CD4-positive, alpha-beta T cell treated with Interleukin-2 at 100 ng/mL for 4 hours (primary cell): Measurements from ENCODE around the gene SFXN1.
A peak's percentile ranks its signal among the peaks of the same experiment; 100 is the strongest.

Source experiments
- DNase-seq: peaks from one replicate; pipeline ENCODE4 v3.0.0-alpha.2; 2020; ENCODE audit warnings: low spot score

The SFXN1 gene

GRCh38 chr5:175466700-175467318 lies 11.6 kb upstream of the SFXN1 start:
- no peak for DNase-seq

GRCh38 chr5:175467983-175468690 lies 10.2 kb upstream of the SFXN1 start:
- DNase-seq, result no peak

DNA sequence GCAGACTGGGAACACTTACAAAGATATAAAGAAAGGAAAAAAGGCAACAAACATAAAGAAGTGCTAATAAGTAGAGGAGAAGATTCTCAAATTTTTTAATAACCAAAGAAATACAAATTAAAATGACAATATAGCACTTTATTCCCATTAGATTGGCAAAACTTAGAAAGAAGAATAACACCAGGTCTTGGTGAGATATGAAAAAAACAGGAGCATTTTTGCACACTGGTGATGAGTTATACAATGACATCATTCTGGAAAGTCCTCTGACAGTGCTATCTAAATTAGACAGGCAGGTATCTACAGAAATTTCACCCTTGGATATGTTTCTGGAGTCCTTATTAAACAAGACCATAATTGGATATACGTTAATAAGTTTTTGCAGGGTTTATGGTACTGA lies 9.5 kb upstream of the SFXN1 start:
- DNase-seq, result no peak

GRCh38 chr5:175469916-175470315 lies 8.4 kb upstream of the SFXN1 start:
- no peak for DNase-seq

- DNase-seq, result no peak
These were observed 7.6 kb upstream of the SFXN1 start for GRCh38 chr5:175470781-175471180.

DNA sequence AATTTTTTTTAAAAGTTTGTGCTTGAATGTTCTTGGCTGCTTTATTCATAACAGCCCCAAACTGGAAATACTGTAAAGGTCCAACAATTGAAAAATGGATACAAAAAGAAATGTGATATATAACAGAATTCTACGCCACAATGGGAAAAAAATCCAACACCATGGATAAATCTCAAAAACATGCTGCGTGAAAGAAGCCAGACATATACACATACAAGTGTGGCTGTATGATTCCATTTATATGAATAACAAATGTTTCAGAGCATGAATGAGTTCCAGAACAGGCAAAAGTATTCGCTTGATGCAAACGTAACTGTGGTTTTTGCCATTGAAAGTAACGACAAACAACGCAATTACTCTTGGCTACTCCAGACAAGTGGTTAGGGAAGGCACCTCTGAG lies 7.2 kb upstream of the SFXN1 start:
- DNase-seq, result no peak

DNA sequence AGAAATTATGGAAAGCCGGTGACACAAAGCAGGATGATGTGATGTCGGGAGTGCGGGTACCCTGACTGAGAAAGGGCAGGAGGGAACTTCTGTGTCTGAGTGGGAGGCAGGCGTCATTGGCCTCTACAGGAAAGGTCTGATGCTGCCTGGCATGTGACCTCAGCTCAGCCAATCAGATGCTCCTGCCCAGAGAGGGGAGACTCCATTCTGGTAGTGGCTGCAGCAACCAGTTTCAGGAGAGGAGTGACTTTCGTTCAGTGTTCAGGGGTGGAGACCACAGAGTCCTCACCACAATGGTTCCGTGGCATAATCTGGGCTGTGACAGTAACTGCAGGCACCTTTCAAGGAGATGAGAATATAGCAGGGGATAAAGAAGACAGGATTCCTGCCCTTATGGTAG lies 6.7 kb upstream of the SFXN1 start:
- no peak for DNase-seq

GRCh38 chr5:175472378-175472777 lies 6.0 kb upstream of the SFXN1 start:
- no peak for DNase-seq

GRCh38 chr5:175475248-175475647 lies 3.1 kb upstream of the SFXN1 start:
- DNase-seq, result no peak

- no peak for DNase-seq
These were observed 920 bp upstream of the SFXN1 start for GRCh38 chr5:175477440-175477839.

- no peak for DNase-seq
These were observed 364 bp upstream of the SFXN1 start for GRCh38 chr5:175478008-175478383.

DNA sequence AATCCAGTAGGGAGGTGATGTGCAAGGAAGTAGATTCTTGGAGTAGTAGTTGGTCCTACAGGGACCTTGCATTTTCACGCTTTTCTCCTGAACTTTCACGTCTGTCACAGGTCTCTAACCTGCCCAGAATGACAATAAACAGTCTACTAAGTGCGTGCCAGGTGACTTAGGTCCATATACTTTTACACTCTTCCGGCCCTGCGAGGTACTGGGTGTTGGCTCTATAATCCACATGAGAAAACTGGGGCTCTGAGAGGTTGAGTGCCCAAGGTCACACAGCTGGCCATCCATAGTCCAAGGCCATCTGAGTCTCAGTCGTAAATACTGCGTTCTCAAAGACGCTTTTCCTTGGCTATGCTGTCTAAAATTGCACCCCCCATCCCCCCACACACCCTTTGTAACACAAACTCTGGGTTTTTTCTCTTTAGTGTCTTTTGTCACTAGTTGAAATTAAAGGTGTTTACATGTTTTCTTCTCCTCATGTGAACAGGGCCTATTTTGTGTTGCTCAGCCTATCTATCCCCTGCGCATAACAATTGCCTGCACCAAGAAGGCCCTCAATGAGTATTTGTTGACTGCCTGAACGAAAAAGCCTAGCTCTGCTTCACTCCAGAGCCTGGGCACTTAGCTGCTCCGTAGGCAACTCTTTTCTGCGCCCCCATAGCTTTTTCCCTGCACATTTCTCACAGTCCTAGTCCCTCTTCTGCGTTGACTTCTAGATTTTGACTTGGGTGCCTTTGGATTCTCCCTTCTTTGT lies 943 bp downstream of the SFXN1 start:
- peak; percentile 4 for DNase-seq

GRCh38 chr5:175483337-175483736 lies 5.0 kb downstream of the SFXN1 start:
- no peak for DNase-seq

GRCh38 chr5:175484322-175484721 lies 6.0 kb downstream of the SFXN1 start:
- DNase-seq, result no peak

DNA sequence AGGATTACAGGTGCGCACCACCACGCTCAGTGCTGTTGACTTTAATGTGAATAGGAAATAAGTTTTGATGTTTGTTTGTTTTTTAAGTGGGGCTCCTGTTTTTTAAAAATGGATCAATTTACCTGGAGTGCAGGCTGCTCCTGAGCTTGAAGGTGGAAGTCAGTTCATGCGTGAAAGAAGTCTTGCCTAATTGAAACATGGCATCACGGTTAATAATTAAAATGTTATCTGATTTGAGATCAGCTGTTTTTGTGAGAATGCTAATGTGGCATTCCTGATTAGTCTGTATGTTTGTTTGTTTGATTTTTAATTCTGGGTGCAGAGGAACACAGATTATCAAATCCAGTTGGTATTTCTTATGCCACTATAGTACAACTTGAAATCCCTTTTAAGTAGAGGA lies 6.5 kb downstream of the SFXN1 start:
- no peak for DNase-seq

DNA sequence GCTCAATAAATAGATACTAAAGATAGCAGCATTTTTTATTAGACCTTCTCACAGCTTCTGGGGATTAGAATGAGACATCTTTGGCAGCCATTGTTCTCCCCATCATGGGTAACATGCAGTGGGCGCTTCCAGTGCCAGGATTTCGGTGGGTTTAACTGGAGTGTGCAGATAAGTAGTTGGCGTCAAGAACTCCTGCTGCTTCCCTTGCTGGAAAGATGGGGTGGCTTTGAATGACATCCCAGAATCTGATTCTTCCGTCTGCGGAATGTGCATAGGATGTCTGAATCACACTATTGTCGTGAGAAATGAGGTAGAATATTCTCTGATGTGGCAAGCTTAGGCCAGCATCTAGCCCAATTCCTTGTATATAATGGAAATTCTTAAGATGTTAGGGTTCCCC lies 7.3 kb downstream of the SFXN1 start:
- DNase-seq, result no peak

GRCh38 chr5:175487514-175488222 lies 9.3 kb downstream of the SFXN1 start:
- no peak for DNase-seq

GRCh38 chr5:175489693-175490443 lies 11.5 kb downstream of the SFXN1 start:
- no peak for DNase-seq

GRCh38 chr5:175491223-175491622 lies 12.9 kb downstream of the SFXN1 start:
- DNase-seq, result no peak

GRCh38 chr5:175493260-175493659 lies 14.9 kb downstream of the SFXN1 start:
- no peak for DNase-seq

- no peak for DNase-seq
These were observed 15.4 kb downstream of the SFXN1 start for GRCh38 chr5:175493726-175494125.
